OCI-LY1 (cell line): Measurements from ENCODE around the gene GCNA.

Experiments used
- CTCF ChIP-seq: fragments of 200-600 bp; sonication (generic), shearing (Covaris generic); IDR thresholded peaks from 2 replicates; pipeline ENCODE4 v1.5.1; 2017; ENCODE audit warnings: mild to moderate bottlenecking, antibody characterized with exemption, low read length, moderate library complexity, mixed read lengths
- EZH2 ChIP-seq: fragments of 200-600 bp; sonication (generic), shearing (Covaris generic); IDR thresholded peaks from 2 replicates; pipeline ENCODE4 v1.8.0; 2017; ENCODE audit warnings: borderline replicate concordance, mixed run types, mild to moderate bottlenecking, antibody characterized with exemption, low read length, moderate library complexity, mixed read lengths

GRCh38 chrX:71536285-71536684 lies 42.0 kb upstream of the GCNA start:
- TF ChIP-seq CTCF = no peak
- no peak for TF ChIP-seq EZH2
